SKM-1 treated with dmso at 0.1 percent for 144 hours (cell line): Measurements from ENCODE around the gene CCDC85B.
A peak's percentile ranks its signal among the peaks of the same experiment; 100 is the strongest.
"Not testable (repeated sequence)": the region's sequence is repeated elsewhere in the genome, so short reads cannot be mapped to it uniquely, and the experiment has no call there.

Experiments
- DNase-seq: peaks from one replicate; lab custom pipeline; 2025; ENCODE audit not compliant: unreplicated experiment; lab: John Stamatoyannopoulos, UW

Gene CCDC85B

GRCh38 chr11:65885808-65886536 is 4.5 kb upstream of the CCDC85B start:
- no peak for DNase-seq

- no peak for DNase-seq
Measured at GRCh38 chr11:65886826-65887722, 3.4 kb upstream of the CCDC85B start.

GRCh38 chr11:65887723-65888162 is 2.7 kb upstream of the CCDC85B start:
- no peak for DNase-seq

GRCh38 chr11:65888163-65888814 is 2.2 kb upstream of the CCDC85B start, which contains the start of gene FIBP:
FIBP (minus strand) TSS chr11:65888471; CDS start chr11:65888418, 53 bp downstream.
- peak; percentile 96 for DNase-seq

- no peak for DNase-seq
Measured at GRCh38 chr11:65891219-65892136, 1.0 kb downstream of the CCDC85B start.

GRCh38 chr11:65892137-65892540 is 1.7 kb downstream of the CCDC85B start:
- DNase-seq, result not testable (repeated sequence)

GRCh38 chr11:65892661-65893317 is 2.3 kb downstream of the CCDC85B start:
- no peak for DNase-seq

GRCh38 chr11:65894034-65894591 is 3.6 kb downstream of the CCDC85B start:
- no peak for DNase-seq

GRCh38 chr11:65895482-65895981 is 5.1 kb downstream of the CCDC85B start:
- DNase-seq, result no peak

GRCh38 chr11:65896034-65896999 is 5.8 kb downstream of the CCDC85B start:
- no peak for DNase-seq

GRCh38 chr11:65897020-65897471 is 6.6 kb downstream of the CCDC85B start:
- DNase-seq, result no peak

- peak; percentile 34 for DNase-seq
Measured at GRCh38 chr11:65898656-65899355, 8.3 kb downstream of the CCDC85B start.

- no peak for DNase-seq
Measured at GRCh38 chr11:65899356-65900124, 9.1 kb downstream of the CCDC85B start.

GRCh38 chr11:65900125-65900898 is 9.8 kb downstream of the CCDC85B start, which contains the start of gene FOSL1:
FOSL1 (minus strand) TSS chr11:65900388; CDS start chr11:65900339, 49 bp downstream.
- DNase-seq, result peak; percentile 83

- no peak for DNase-seq
Measured at GRCh38 chr11:65900899-65901180, 10.4 kb downstream of the CCDC85B start.

- no peak for DNase-seq
Measured at GRCh38 chr11:65903068-65903481, 12.6 kb downstream of the CCDC85B start.
